ENCODE results near the gene CDK14.
"Not testable (repeated sequence)": the region's sequence is repeated elsewhere in the genome, so short reads cannot be mapped to it uniquely, and the experiment has no call there.

GRCh38 chr7:90928700-90929424 is 332.7 kb downstream of the CDK14 start:
- not testable (repeated sequence) for TF ChIP-seq POLR2A (IDR thresholded peaks at IDR 0.05; ENCODE audit: control extremely low read depth in 1 of 2, low read depth in 2 of 2, low read length in 2 of 2); ZNF274 (IDR thresholded peaks at IDR 0.05; ENCODE audit: borderline replicate concordance, extremely low read depth, low read length); SP2 (IDR thresholded peaks at IDR 0.05; ENCODE audit: low read length); EZH2 (IDR thresholded peaks at IDR 0.05; ENCODE audit: low read depth, low read length, severe bottlenecking); CHD2 (IDR thresholded peaks at IDR 0.05; ENCODE audit: low read length); SIX5 (IDR thresholded peaks at IDR 0.05; ENCODE audit: low read depth, low read length); BCL11A (IDR thresholded peaks at IDR 0.05; ENCODE audit: low read depth in 2 of 2, low read length in 2 of 2); CBX5 (IDR thresholded peaks at IDR 0.05; ENCODE audit: low read depth, low read length); RFX5 (IDR thresholded peaks at IDR 0.05; ENCODE audit: borderline replicate concordance, low read depth, low read length); RBBP5 (IDR thresholded peaks at IDR 0.05; ENCODE audit: borderline replicate concordance, low read depth, low read length); PHF8 (conservative IDR thresholded peaks at IDR 0.05; ENCODE audit: low read depth, low read length); SP1 (IDR thresholded peaks at IDR 0.05; ENCODE audit: low read depth, low read length)
- TF ChIP-seq CTCF (IDR thresholded peaks at IDR 0.05; ENCODE audit: control extremely low read depth in 1 of 3, insufficient read depth in 1 of 3, low read depth in 1 of 3, low read length in 3 of 3) = peak; percentile 19 to 34 (median 24); a peak in 3 of 4 replicates
